Cardiac septum (tissue), 1 donor: ENCODE data around the gene HERC3. TPM values are rescaled to one million over a fixed set of nuclear protein-coding genes. Genes with fewer than 3 reads are reported as not detected.

Experiments used
- DNase-seq: peaks from one replicate; pipeline ENCODE4 v3.0.0-alpha.2; 2020; ENCODE audit warnings: low spot score
- intact Hi-C: fragments of 100-400 bp; cut with DNase I; formaldehyde crosslinking; loops from one replicate; pipeline ENCODE4 v1.14.0; 2022
- long read RNA-seq: library from polyadenylated mRNA; unstranded; transcript quantifications from one replicate; pipeline ENCODE4 v2.0.0, GENCODE V29; 2021
- total RNA-seq: library from RNA; stranded (reverse); fragmentation: NEBNext Ultra II Directional; extraction: Animal tissue kit (Norgen Biotek cat#: 25700); gene quantifications from one replicate; pipeline ENCODE4 v1.2.1, GENCODE V29; 2021
- donor health status: DM: no; HTN: no; CAD: no.

Gene HERC3
- 46.3 TPM for total RNA-seq
- long read RNA-seq, full-length matches to known transcripts, result 5 of 28 reads
- long read RNA-seq, partial matches to known transcripts, result 9 of 28 reads
- long read RNA-seq, other reads (novel, unspliced or antisense), result 14 of 28 reads

GRCh38 chr4:88591787-88592599 is at the start of gene HERC3:
Gene HERC3, plus strand, starts transcription at chr4:88592480. Its CDS starts 13,344 bp downstream, at chr4:88605824.
- intact Hi-C loops, result loop anchor here (2.0 to 10.0 kb wide), 5 partner anchors 21 to 310 kb away; partner anchors contain the start of genes HERC6, PPM1K and PYURF
- peak; percentile 97 for DNase-seq

- DNase-seq, result no peak
- intact Hi-C loops, result no loop called here
Observed at GRCh38 chr4:88549815-88550214, 42.5 kb upstream of the HERC3 start.

- DNase-seq, result no peak
- intact Hi-C loops, result no loop called here
Observed at GRCh38 chr4:88567591-88567990, 24.7 kb upstream of the HERC3 start.

GRCh38 chr4:88570001-88570400 is 22.3 kb upstream of the HERC3 start:
- no peak for DNase-seq
- intact Hi-C loops, result no loop called here

DNA sequence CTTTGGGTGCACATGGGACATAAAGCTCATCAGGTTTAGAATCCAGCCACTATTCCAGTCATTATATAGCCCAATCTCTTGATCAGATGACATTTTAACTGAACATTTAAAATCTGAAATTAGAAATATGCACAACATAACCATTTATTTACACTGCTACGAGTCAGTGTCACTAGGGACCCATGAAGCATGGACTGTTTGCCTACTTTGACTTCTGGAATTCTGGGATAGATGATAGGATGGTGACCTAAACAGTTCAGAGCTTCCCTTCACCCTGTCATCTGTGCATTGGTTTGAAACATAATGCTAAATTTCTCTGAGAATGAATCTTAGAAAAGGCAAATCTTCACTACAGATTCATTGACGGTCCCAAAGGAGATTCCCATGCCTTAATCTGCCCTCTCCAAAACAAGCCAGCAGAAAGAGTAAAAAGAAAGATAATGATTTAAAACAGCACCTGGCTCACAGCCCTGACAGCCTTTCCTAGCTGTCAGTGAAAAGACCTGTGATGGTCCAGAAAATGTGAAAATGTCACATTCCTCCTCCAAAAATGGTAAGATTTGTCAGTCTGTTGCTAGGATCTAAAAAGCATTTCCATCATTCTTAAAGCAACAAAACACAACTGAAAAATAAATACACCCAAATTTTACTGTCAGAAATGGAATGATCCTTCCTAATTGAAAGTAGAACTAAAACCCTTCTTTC is 18.9 kb upstream of the HERC3 start:
- no peak for DNase-seq
- intact Hi-C loops, result no loop called here

GRCh38 chr4:88573995-88574394 is 18.3 kb upstream of the HERC3 start:
- intact Hi-C loops, result no loop called here

GRCh38 chr4:88575186-88575585 is 17.1 kb upstream of the HERC3 start:
- no peak for DNase-seq
- intact Hi-C loops, result no loop called here

More at GRCh38 chr4:88573995-88574394, 18.3 kb upstream of the HERC3 start:
- no peak for DNase-seq

- intact Hi-C loops, result no loop called here
- DNase-seq, result no peak
Observed at GRCh38 chr4:88582493-88582892, 9.8 kb upstream of the HERC3 start.

DNA sequence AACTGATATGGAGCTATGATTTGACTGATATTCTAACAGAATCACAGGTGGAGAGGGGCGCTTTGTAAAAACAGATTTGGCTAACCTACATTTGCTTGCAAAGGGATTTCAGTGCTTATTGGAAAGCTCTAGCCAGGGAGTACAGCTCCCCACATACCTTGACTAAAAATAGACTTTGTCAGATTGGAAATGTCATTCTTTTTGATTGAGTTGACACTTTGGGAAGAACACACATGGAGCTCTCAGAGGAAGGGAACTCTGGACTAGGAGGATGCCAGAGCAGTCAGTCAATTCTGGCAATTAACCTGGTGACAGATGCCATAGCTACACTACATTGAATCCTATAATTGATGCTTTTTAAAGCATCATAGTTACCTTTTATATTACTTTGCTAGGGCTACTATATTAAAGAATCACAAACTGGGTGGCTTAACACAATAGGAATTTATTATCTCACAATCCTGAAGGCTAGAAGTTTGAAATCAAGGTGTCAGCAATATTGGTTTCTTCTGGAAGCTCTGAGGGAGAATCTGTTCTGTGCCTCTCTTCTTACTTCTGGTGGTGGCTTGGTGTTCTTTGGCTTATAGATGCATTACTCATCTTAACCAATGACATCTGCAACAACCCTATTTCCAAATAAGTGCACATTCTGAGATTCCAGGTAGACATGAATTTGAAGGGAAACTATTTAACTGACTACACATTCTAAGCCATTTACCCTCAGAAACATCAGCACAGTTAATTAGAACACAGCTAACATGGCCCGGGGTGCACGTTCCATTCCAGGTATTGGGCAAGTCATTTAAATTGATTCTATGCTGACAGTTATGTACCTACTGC is 8.4 kb upstream of the HERC3 start:
- no peak for DNase-seq
- intact Hi-C loops, result no loop called here

DNA sequence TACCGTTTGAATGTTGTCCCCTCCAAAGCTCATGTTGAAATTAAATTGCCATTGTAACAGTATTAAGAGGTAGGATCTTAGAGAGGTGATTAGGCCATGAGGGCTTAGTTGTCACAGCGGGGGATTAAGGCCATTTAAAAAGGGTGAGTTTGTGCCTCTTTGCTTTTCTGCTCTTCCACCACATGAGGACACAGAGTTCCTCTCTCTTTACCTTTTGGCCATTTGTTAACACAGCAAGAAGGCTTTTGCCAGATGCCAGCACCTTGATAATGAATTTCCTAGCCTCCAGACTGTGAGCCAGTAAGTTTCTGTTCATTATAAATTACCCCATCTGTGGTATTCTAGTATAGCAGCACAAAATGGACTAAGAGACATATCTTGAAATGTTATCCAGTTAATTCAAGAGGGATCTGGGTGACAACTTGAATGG is 7.8 kb upstream of the HERC3 start:
- no peak for DNase-seq
- intact Hi-C loops, result no loop called here

GRCh38 chr4:88585917-88586316 is 6.4 kb upstream of the HERC3 start:
- intact Hi-C loops, result no loop called here
- no peak for DNase-seq

DNA sequence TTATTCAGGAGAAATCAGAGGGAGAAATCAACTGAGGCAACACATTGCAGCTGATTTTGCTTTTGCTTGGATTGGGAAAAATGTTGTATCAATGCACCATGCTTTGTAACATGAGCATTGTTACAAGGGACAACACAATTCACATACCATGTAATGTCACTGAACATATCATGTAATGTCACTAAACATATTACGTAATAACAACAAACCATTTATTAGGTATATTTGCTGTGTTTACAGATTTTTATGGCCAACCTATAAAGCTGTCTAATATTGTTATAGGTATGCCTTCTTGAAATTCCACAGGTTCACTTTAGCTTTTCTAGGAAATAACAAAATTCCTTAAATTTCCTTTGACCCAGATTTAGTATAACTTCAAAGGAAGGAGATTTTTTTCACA is 5.0 kb upstream of the HERC3 start:
- DNase-seq, result no peak
- intact Hi-C loops, result no loop called here

GRCh38 chr4:88592600-88593448 is 544 bp downstream of the HERC3 start:
- DNase-seq, result peak; percentile 92
- intact Hi-C loops, result loop anchor here (2.0 to 10.0 kb wide), 5 partner anchors 20 to 311 kb away; partner anchors contain the start of genes HERC6, PPM1K and PYURF

GRCh38 chr4:88597970-88598660 is 5.8 kb downstream of the HERC3 start:
- intact Hi-C loops, result loop anchor here (10.0 kb wide), 2 partner anchors 57 to 223 kb away; partner anchors contain the start of gene HERC6
- no peak for DNase-seq

GRCh38 chr4:88599298-88599697 is 7.0 kb downstream of the HERC3 start:
- DNase-seq, result no peak
- intact Hi-C loops, result loop anchor here (10.0 kb wide), 2 partner anchors 56 to 224 kb away; partner anchors contain the start of gene HERC6

DNA sequence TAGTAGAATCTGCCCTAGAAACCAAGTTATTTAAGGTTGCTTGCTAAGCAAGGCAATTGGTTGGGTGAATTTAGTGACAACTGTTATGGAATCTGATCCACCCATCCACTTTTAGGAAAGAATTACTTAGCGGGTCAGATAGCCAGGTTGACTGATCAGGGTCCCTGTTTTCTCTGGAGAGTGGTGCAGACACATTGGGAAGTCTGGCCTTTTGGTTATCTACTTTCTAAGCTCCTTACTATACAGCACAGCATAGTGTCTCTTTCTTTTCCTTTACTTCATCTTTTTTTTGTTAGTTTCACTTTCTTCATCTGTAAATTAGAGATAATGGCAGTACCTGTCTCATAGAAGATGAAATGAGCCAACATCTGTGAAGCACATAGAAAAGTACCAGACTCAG is 7.4 kb downstream of the HERC3 start:
- no peak for DNase-seq
- intact Hi-C loops, result loop anchor here (10.0 kb wide), 2 partner anchors 55 to 225 kb away; partner anchors contain the start of gene HERC6

DNA sequence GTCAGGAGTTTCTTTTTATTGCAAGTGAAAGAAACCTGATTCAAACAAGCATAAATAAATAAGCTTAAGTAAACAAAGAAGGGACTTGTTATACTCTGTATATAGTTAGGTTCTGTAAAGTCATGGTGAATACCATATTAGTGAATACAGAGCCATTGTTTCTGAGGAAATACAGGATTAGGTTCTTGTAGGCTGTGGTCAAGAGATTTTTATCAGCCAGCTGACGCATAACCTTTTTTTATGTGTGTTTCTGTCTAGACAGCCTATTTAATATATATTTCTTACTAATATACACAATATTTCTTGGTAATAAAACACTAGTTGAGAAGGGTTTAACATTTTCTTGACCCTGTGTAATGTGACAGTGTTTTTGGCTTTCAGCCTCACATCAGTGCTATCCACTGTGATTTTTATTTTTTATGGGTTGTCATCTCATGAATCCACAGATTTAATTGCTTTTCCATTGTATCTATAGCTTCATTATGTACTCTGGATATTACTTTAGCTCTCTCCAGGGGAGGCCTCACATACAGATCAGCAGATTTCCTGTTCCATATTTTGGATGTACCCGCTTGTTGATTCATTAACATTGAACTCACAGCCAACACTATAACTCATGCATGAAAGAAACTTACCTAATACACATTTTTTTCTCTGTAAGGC is 8.0 kb downstream of the HERC3 start:
- no peak for DNase-seq
- intact Hi-C loops, result no loop called here
